HG02623 (cell line): ENCODE measurements around the gene FBXO4.

Experiments used
- ATAC-seq: cut with Tn5 transposase; IDR thresholded peaks from one replicate; pipeline ENCODE4 v1.9.1; 2021; ENCODE audit warnings: moderate library complexity; ENCODE audit not compliant: unreplicated experiment

The FBXO4 gene

GRCh38 chr5:41924872-41925554 lies at the start of gene FBXO4:
Gene FBXO4 (plus strand): TSS chr5:41925281. CDS start chr5:41925310, 29 bp downstream.
- ATAC-seq: peak; percentile 95

GRCh38 chr5:41876678-41877077 lies 48.4 kb upstream of the FBXO4 start:
- no peak for ATAC-seq

- ATAC-seq: no peak
Observed at GRCh38 chr5:41877408-41877807, 47.7 kb upstream of the FBXO4 start.

- ATAC-seq: no peak
Observed at GRCh38 chr5:41878173-41878572, 46.9 kb upstream of the FBXO4 start.

- ATAC-seq: no peak
Observed at GRCh38 chr5:41878643-41879478, 46.2 kb upstream of the FBXO4 start.

GRCh38 chr5:41882765-41883164 lies 42.3 kb upstream of the FBXO4 start:
- no peak for ATAC-seq

- no peak for ATAC-seq
Observed at GRCh38 chr5:41883243-41883642, 41.8 kb upstream of the FBXO4 start.

- no peak for ATAC-seq
Observed at GRCh38 chr5:41883936-41884335, 41.1 kb upstream of the FBXO4 start.

- ATAC-seq: no peak
Observed at GRCh38 chr5:41885286-41885685, 39.8 kb upstream of the FBXO4 start.

- ATAC-seq: no peak
Observed at GRCh38 chr5:41891066-41891707, 33.9 kb upstream of the FBXO4 start.

GRCh38 chr5:41892031-41892430 lies 33.0 kb upstream of the FBXO4 start:
- no peak for ATAC-seq

GRCh38 chr5:41893074-41893851 lies 31.8 kb upstream of the FBXO4 start:
- ATAC-seq: no peak

GRCh38 chr5:41896230-41896629 lies 28.9 kb upstream of the FBXO4 start:
- no peak for ATAC-seq

GRCh38 chr5:41903382-41903891 lies 21.6 kb upstream of the FBXO4 start:
- no peak for ATAC-seq

GRCh38 chr5:41903892-41904799 lies 20.9 kb upstream of the FBXO4 start, which contains the start of gene RIMOC1:
Gene RIMOC1 (plus strand): TSS chr5:41904344. CDS start chr5:41904368, 24 bp downstream.
- peak; percentile 98 for ATAC-seq

- ATAC-seq: no peak
Observed at GRCh38 chr5:41906151-41906550, 18.9 kb upstream of the FBXO4 start.

GRCh38 chr5:41908374-41909079 lies 16.6 kb upstream of the FBXO4 start:
- no peak for ATAC-seq

- peak; percentile 45 for ATAC-seq
Observed at GRCh38 chr5:41918105-41918504, 7.0 kb upstream of the FBXO4 start.

- ATAC-seq: no peak
Observed at GRCh38 chr5:41921166-41921565, 3.9 kb upstream of the FBXO4 start.
